Keratinocyte (primary cell): Measurements from ENCODE around the gene SCUBE2. TPM values are rescaled to one million over a fixed set of nuclear protein-coding genes. Genes with fewer than 3 reads are reported as not detected.

ENCODE experiments used
- DNase-seq: peaks from one replicate; pipeline ENCODE4 v3.0.0-alpha.2; 2011; ENCODE audit warnings: low read depth, missing footprints, low spot score
- FAIRE-seq: peaks from 2 replicates; lab custom pipeline; 2011; peaks lifted over from hg19 to GRCh38; lab: Jason Lieb, UNC
- H2AFZ ChIP-seq: 2 replicates; pipeline ENCODE4 v1.6.0; 2012; ENCODE audit warnings: low read length, control low read depth, inconsistent platforms; ENCODE audit not compliant: control insufficient read depth
- H3K27ac ChIP-seq: 2 replicates; pipeline ENCODE4 v1.5.1; 2011; ENCODE audit warnings: low read length; ENCODE audit not compliant: control insufficient read depth, insufficient read depth
- H3K27me3 ChIP-seq: 3 replicates; pipeline ENCODE4 v1.6.0; 2011; ENCODE audit warnings: low read length; ENCODE audit not compliant: control insufficient read depth, insufficient read depth; ENCODE audit errors: extremely low read depth
- H3K36me3 ChIP-seq, 2 experiments: 2 replicates in 1 of 2; 3 replicates in 1 of 2; pipeline ENCODE4 v1.5.1; 2011; ENCODE audit warnings: low read length in 2 of 2, mild to moderate bottlenecking in 1 of 2; ENCODE audit not compliant: control insufficient read depth in 2 of 2, insufficient read depth in 2 of 2; ENCODE audit errors: extremely low read depth in 1 of 2
- H3K4me1 ChIP-seq: 3 replicates; pipeline ENCODE4 v1.5.1; 2011; ENCODE audit warnings: low read length; ENCODE audit not compliant: control insufficient read depth, insufficient read depth; ENCODE audit errors: extremely low read depth
- H3K4me2 ChIP-seq: 3 replicates; pipeline ENCODE4 v1.6.0; 2011; ENCODE audit warnings: low read depth, low read length; ENCODE audit not compliant: control insufficient read depth, insufficient read depth; ENCODE audit errors: extremely low read depth
- H3K4me3 ChIP-seq, 3 experiments: fragments of 200-600 bp in 1 of 3; sonication (generic) in 1 of 3; 2 replicates in 2 of 3; 3 replicates in 1 of 3; pipeline ENCODE4 v1.5.1; 2011 to 2016; ENCODE audit warnings: low read length in 3 of 3, mild to moderate bottlenecking in 3 of 3, control low read depth in 2 of 3, inconsistent platforms in 1 of 3, low read depth in 1 of 3, mixed read lengths in 1 of 3, mixed run types in 1 of 3, moderate library complexity in 1 of 3; ENCODE audit not compliant: control insufficient read depth in 2 of 3, insufficient read depth in 2 of 3; ENCODE audit errors: extremely low read depth in 1 of 3
- H3K79me2 ChIP-seq: 2 replicates; pipeline ENCODE4 v1.6.0; 2012; ENCODE audit warnings: low read length; ENCODE audit not compliant: control insufficient read depth, insufficient read depth
- H3K9ac ChIP-seq: 3 replicates; pipeline ENCODE4 v1.6.0; 2011; ENCODE audit warnings: low read length; ENCODE audit not compliant: control insufficient read depth, insufficient read depth; ENCODE audit errors: extremely low read depth
- H3K9me1 ChIP-seq: 3 replicates; pipeline ENCODE4 v1.6.0; 2011; ENCODE audit warnings: low read length; ENCODE audit not compliant: control insufficient read depth, insufficient read depth; ENCODE audit errors: extremely low read depth
- H3K9me3 ChIP-seq: 2 replicates; pipeline ENCODE4 v1.5.1; 2012; ENCODE audit warnings: low read depth, low read length; ENCODE audit not compliant: control insufficient read depth
- H4K20me1 ChIP-seq: 3 replicates; pipeline ENCODE4 v1.6.0; 2011; ENCODE audit warnings: low read length; ENCODE audit not compliant: control insufficient read depth, insufficient read depth; ENCODE audit errors: extremely low read depth
- EZH2 ChIP-seq: IDR thresholded peaks from one replicate; pipeline ENCODE4 v1.6.1; 2012; ENCODE audit warnings: inconsistent platforms, mild to moderate bottlenecking, low read length, moderate library complexity
- dilution Hi-C: fragments of 300-500 bp; cut with MboI; formaldehyde crosslinking; loops from one replicate; pipeline ENCODE4 v1.7.0; 2020; ENCODE audit warnings: low sequenced_read_pairs; ENCODE audit not compliant: extremely low pct_ligation_motif_present
- polyA plus RNA-seq, 5 experiments: library from polyadenylated mRNA; depleted of rRNA in 3 of 5; stranded (reverse) in 3 of 5; stranded (forward) in 1 of 5; unstranded in 1 of 5; fragments of >200 nt; gene quantifications; 1 replicate in 1 of 5; 2 replicates in 3 of 5; 3 replicates in 1 of 5; pipeline versions ENCODE4 v1.2.1 to v1.2.3, GENCODE V29; 2011 to 2012; ENCODE audit warnings: missing spikeins in 2 of 5, low read depth in 1 of 5, low replicate concordance in 1 of 5
- TF ChIP-seq, protein P1 (sequence below), 3 experiments: IDR thresholded peaks in 1 of 3; conservative IDR thresholded peaks in 1 of 3; optimal IDR thresholded peaks in 1 of 3; 2 replicates in 2 of 3; 3 replicates in 1 of 3; pipeline versions ENCODE3 to v1.5.1; 2011; ENCODE audit warnings: low read length in 3 of 3, mild to moderate bottlenecking in 3 of 3, moderate library complexity in 2 of 3, control low read depth in 1 of 3, inconsistent platforms in 1 of 3; ENCODE audit not compliant: insufficient read depth in 2 of 3; ENCODE audit errors: extremely low read depth in 1 of 3

Gene SCUBE2
- polyA plus RNA-seq, 1 donor (not counting 4 experiments of a cell fraction or from before 2014, with no cell fraction given) = 1.5 TPM

DNA sequence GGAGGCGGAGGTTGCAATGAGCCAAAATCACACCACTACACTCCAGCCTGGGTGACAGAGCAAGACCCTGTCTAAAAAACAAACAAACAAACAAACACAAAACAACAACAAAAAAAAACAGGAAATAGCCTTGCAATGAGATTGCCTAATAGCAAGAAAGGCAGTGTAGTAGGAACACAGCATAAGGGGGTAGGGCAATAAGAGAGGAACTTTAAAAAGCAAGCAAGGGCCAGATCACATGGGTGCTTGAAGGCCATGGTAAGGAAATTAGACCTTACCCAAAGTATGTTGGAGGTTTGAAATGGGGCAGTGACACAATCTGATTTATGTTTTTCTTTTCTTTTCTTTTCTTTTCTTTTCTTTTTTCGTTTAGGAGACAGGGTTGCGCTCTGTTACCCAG is 52.9 kb downstream of the SCUBE2 start:
- Histone ChIP-seq H3K9me1 (no peaks in the 10 kb centered on the region), H2AFZ (no peak overlapping the region), H3K36me3 (no peaks in the 10 kb centered on the region), H3K4me3 (no peak overlapping the region), H3K27me3 (peaks cover 10% of the 10 kb centered on the region), H3K4me1 (no peaks in the 10 kb centered on the region), H3K4me2 (no peak overlapping the region), H4K20me1 (no peaks in the 10 kb centered on the region), H3K9ac (no peak overlapping the region), H3K9me3 (peaks cover 4% of the 10 kb centered on the region), H3K79me2 (no peaks in the 10 kb centered on the region), H3K27ac (no peak overlapping the region)
- FAIRE-seq (no peak), DNase-seq (no peak)
- dilution Hi-C loops = no loop called here
- TF ChIP-seq, protein P1, sequence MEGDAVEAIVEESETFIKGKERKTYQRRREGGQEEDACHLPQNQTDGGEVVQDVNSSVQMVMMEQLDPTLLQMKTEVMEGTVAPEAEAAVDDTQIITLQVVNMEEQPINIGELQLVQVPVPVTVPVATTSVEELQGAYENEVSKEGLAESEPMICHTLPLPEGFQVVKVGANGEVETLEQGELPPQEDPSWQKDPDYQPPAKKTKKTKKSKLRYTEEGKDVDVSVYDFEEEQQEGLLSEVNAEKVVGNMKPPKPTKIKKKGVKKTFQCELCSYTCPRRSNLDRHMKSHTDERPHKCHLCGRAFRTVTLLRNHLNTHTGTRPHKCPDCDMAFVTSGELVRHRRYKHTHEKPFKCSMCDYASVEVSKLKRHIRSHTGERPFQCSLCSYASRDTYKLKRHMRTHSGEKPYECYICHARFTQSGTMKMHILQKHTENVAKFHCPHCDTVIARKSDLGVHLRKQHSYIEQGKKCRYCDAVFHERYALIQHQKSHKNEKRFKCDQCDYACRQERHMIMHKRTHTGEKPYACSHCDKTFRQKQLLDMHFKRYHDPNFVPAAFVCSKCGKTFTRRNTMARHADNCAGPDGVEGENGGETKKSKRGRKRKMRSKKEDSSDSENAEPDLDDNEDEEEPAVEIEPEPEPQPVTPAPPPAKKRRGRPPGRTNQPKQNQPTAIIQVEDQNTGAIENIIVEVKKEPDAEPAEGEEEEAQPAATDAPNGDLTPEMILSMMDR (optimal IDR thresholded peaks at IDR 0.05 in 1 of 3, IDR thresholded peaks at IDR 0.05 in 1 of 3, conservative IDR thresholded peaks at IDR 0.05 in 1 of 3; ENCODE audit: extremely low read depth in 1 of 3, insufficient read depth in 2 of 3, low read length in 3 of 3) = no peak
- no peak for TF ChIP-seq EZH2

DNA sequence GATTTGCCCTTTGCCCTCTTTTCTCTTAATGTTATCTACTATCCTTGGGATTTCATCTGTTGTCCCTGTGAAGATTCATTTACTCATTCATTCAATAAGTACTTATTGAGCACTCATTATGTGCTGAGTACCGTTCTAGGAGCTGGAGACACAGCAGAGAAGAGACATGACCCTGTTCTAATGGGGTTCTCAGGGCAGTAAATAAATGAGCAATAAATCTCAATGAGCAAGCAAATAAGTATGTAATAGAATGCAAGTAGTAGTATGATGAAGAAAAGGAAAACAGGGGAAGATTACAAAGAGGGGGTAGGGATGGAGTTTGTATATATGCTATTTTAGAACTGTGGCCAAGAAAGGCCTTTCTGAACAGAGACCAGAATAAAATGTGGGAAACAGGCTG is 53.4 kb downstream of the SCUBE2 start:
- Histone ChIP-seq H3K9me1 (no peaks in the 10 kb centered on the region), H3K27me3 (peaks cover 10% of the 10 kb centered on the region), H3K4me1 (no peaks in the 10 kb centered on the region), H3K4me3 (no peak overlapping the region), H3K79me2 (no peaks in the 10 kb centered on the region), H3K9me3 (peaks cover 4% of the 10 kb centered on the region), H2AFZ (no peak overlapping the region), H3K9ac (no peak overlapping the region), H3K27ac (no peak overlapping the region), H4K20me1 (no peaks in the 10 kb centered on the region), H3K4me2 (no peak overlapping the region), H3K36me3 (no peaks in the 10 kb centered on the region)
- no peak for FAIRE-seq
- dilution Hi-C loops = no loop called here
- no peak for DNase-seq
- no peak for TF ChIP-seq EZH2
- TF ChIP-seq, protein P1 (optimal IDR thresholded peaks at IDR 0.05 in 1 of 3, IDR thresholded peaks at IDR 0.05 in 1 of 3, conservative IDR thresholded peaks at IDR 0.05 in 1 of 3; ENCODE audit: extremely low read depth in 1 of 3, insufficient read depth in 2 of 3, low read length in 3 of 3) = no peak
